Vagina (tissue), 2 donors: ENCODE data around the gene SRPX2. TPM values are rescaled to one million over a fixed set of nuclear protein-coding genes. Genes with fewer than 3 reads are reported as not detected.

Experiments
- DNase-seq, 2 donors: peaks; one replicate each; pipeline ENCODE4 v3.0.0-alpha.2; 2017; ENCODE audit errors: extremely low spot score in 2 of 2
- H3K27ac ChIP-seq: fragments of 200-600 bp; sonication (generic); one replicate; pipeline ENCODE4 v1.5.1; 2019
- H3K27me3 ChIP-seq: fragments of 200-600 bp; sonication (generic); one replicate; pipeline ENCODE4 v1.5.1; 2019
- H3K36me3 ChIP-seq, 2 donors: fragments of 200-600 bp; sonication (generic); one replicate each; pipeline ENCODE4 v1.5.1; 2017 to 2019
- H3K4me1 ChIP-seq: fragments of 200-600 bp; sonication (generic); one replicate; pipeline ENCODE4 v1.5.1; 2019
- H3K4me3 ChIP-seq, 2 donors: fragments of 200-600 bp; sonication (generic); 1 replicate in 1 of 2; 2 replicates in 1 of 2; pipeline ENCODE4 v1.5.1; 2016 to 2019
- H3K9me3 ChIP-seq: fragments of 200-600 bp; sonication (generic); one replicate; pipeline ENCODE4 v1.5.1; 2019
- POLR2A ChIP-seq, 2 donors: fragments of 450-650 bp; IDR thresholded peaks; one replicate each; pipeline ENCODE4 v1.6.1; 2017; ENCODE audit warnings: antibody characterized with exemption in 2 of 2, mild to moderate bottlenecking in 2 of 2, moderate library complexity in 2 of 2
- POLR2AphosphoS5 ChIP-seq, 2 donors: sonication (generic); formaldehyde crosslinking; IDR thresholded peaks; one replicate each; pipeline ENCODE4 v1.9.0; 2017; ENCODE audit warnings: antibody characterized with exemption in 2 of 2, mild to moderate bottlenecking in 2 of 2, low read depth in 1 of 2; ENCODE audit not compliant: insufficient read depth in 1 of 2
- intact Hi-C: fragments of 100-400 bp; cut with DNase I; formaldehyde crosslinking; loops from one replicate; pipeline ENCODE4 v1.15.1; 2023
- total RNA-seq: library from RNA; depleted of rRNA; stranded (reverse); fragments of >200 nt; gene quantifications from one replicate; pipeline ENCODE4 v1.2.3, GENCODE V29; 2016
- TF ChIP-seq, protein P1 (sequence below), 3 experiments: fragments of 450-650 bp in 2 of 3; fragments of 200-600 bp in 1 of 3; sonication (generic) in 1 of 3; IDR thresholded peaks; one replicate each; pipeline ENCODE4 v1.5.1; 2017 to 2019; ENCODE audit warnings: antibody characterized with exemption in 3 of 3, mild to moderate bottlenecking in 2 of 3, moderate library complexity in 2 of 3

The SRPX2 gene
- total RNA-seq, 1 donor from 2014 or later: 50.6 TPM

DNA sequence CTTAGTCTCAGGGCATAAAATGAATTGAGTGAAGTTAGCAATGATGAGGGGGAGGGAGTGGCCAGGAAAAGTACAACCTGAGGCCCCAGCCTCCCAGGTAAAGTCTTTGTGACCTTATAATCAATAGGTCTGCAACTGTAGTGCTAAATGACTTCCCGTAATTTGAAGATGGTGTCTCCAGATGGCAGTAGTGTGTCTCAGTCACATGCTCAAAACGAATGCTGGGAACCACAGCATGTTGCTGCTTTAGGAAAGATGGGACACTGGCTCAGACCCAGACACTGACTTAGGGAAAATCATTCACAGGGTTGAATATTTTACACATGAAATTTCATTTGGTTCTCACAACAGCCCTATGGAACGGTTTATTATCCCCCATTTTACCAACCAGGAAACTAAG is 10.3 kb downstream of the SRPX2 start:
- Histone ChIP-seq H3K4me3 (no peak overlapping the region), H3K27me3 (no peaks in the 10 kb centered on the region), H3K9me3 (no peaks in the 10 kb centered on the region), H3K36me3 (no peaks in the 10 kb centered on the region), H3K4me1 (peaks cover 9% of the 10 kb centered on the region), H3K27ac (no peak overlapping the region)
- TF ChIP-seq, protein P1, sequence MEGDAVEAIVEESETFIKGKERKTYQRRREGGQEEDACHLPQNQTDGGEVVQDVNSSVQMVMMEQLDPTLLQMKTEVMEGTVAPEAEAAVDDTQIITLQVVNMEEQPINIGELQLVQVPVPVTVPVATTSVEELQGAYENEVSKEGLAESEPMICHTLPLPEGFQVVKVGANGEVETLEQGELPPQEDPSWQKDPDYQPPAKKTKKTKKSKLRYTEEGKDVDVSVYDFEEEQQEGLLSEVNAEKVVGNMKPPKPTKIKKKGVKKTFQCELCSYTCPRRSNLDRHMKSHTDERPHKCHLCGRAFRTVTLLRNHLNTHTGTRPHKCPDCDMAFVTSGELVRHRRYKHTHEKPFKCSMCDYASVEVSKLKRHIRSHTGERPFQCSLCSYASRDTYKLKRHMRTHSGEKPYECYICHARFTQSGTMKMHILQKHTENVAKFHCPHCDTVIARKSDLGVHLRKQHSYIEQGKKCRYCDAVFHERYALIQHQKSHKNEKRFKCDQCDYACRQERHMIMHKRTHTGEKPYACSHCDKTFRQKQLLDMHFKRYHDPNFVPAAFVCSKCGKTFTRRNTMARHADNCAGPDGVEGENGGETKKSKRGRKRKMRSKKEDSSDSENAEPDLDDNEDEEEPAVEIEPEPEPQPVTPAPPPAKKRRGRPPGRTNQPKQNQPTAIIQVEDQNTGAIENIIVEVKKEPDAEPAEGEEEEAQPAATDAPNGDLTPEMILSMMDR (IDR thresholded peaks at IDR 0.05): no peak
- no peak for TF ChIP-seq POLR2A (IDR thresholded peaks at IDR 0.05)
- DNase-seq: no peak
- intact Hi-C loops: no loop called here

DNA sequence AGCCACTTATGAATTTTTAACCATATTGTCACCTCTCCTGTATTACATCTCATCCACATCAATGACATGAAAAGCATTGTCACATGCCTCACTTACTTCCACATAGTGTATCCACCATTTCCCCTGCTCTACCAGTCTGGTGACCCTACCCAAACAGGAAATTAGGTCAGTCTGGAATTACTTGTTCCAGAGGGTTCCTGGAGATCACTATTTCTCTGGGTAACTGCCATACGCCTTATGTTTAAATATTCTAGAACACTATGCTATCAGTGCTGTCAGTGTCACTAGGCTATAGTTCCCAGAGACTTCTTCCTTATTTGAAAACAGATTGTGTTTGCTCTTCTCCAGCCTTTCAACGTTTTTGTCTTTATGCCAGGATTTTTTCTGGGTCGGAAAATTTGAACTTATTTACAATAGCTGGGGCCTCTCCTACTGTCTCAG is 15.0 kb downstream of the SRPX2 start:
- Histone ChIP-seq H3K27me3 (no peaks in the 10 kb centered on the region), H3K27ac (no peak overlapping the region), H3K9me3 (no peaks in the 10 kb centered on the region), H3K4me3 (no peak overlapping the region), H3K4me1 (no peaks in the 10 kb centered on the region), H3K36me3 (no peaks in the 10 kb centered on the region)
- intact Hi-C loops: no loop called here
- peak in 1 of 2 donors; percentile 25 for DNase-seq
- TF ChIP-seq, protein P1 (IDR thresholded peaks at IDR 0.05): no peak
- no peak for TF ChIP-seq POLR2A (IDR thresholded peaks at IDR 0.05)
- TF ChIP-seq POLR2AphosphoS5 (IDR thresholded peaks at IDR 0.05; ENCODE audit: insufficient read depth in 1 of 2, low read depth in 1 of 2): no peak

DNA sequence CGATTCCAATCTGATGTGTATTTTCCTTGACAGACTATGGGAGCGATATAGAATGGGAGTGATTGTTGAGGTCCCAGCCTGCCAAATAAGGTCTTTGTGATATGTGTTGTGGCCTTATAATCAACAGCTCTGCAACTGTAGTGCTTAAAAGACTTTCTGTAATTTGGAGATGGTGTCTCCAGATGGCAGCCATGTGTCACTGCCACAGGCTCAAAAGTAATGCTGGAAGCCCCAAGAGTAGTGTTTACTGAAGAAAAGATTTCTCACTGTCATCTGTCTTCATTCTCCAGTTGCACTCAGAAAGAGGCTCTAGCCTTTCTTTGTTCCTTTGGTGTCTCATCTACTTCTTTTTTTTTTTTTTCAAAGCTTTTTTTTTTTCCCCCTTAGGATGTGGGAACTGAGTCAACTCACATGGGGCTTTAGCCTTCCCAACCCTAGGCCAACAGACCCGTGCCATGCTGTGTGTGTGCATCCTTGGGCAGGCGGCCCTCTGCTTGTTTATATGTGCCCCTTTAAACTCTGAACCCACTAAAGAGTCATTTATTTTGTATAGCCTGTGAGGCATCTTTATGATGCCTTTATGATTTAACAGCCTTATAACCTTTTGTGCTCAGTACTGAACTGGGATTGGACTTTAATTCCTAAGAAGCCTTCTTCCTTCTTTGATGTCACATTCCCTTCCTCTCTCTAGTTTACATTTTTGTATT is 15.6 kb downstream of the SRPX2 start:
- Histone ChIP-seq H3K27ac (no peak overlapping the region), H3K36me3 (no peaks in the 10 kb centered on the region), H3K9me3 (no peaks in the 10 kb centered on the region), H3K4me1 (no peaks in the 10 kb centered on the region), H3K4me3 (no peak overlapping the region), H3K27me3 (no peaks in the 10 kb centered on the region)
- TF ChIP-seq POLR2AphosphoS5 (IDR thresholded peaks at IDR 0.05; ENCODE audit: insufficient read depth in 1 of 2, low read depth in 1 of 2) (no peak), POLR2A (IDR thresholded peaks at IDR 0.05) (no peak)
- TF ChIP-seq, protein P1 (IDR thresholded peaks at IDR 0.05): no peak
- peak in 1 of 2 donors; percentile 20 for DNase-seq
- intact Hi-C loops: no loop called here

DNA sequence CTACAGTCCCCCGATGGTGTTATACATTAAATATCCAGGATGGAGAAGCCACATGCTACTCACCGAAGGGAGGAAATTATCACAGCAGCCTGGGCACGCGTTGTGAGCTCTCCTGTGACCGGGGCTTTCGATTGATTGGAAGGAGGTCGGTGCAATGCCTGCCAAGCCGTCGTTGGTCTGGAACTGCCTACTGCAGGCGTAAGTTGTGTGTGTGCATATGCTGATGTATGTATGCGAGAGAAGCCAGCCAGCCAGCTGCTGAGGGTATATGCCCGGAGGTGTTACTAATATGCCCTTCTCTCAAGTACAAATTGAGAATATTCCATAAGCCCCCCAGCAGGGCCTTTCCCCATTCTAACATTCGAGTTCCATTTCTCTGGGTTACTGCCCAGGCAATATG is 18.2 kb downstream of the SRPX2 start:
- no peaks in the 10 kb centered on the region for H3K36me3 ChIP-seq
- no peaks in the 10 kb centered on the region for H3K4me1 ChIP-seq
- DNase-seq: peak in 1 of 2 donors; percentile 77
- no peak overlapping the region for H3K4me3 ChIP-seq
- no peak overlapping the region for H3K27ac ChIP-seq
- H3K27me3 ChIP-seq: no peaks in the 10 kb centered on the region
- TF ChIP-seq POLR2AphosphoS5 (IDR thresholded peaks at IDR 0.05; ENCODE audit: insufficient read depth in 1 of 2, low read depth in 1 of 2) (no peak), POLR2A (IDR thresholded peaks at IDR 0.05) (no peak)
- TF ChIP-seq, protein P1 (IDR thresholded peaks at IDR 0.05): no peak
- no peaks in the 10 kb centered on the region for H3K9me3 ChIP-seq
- intact Hi-C loops: no loop called here

DNA sequence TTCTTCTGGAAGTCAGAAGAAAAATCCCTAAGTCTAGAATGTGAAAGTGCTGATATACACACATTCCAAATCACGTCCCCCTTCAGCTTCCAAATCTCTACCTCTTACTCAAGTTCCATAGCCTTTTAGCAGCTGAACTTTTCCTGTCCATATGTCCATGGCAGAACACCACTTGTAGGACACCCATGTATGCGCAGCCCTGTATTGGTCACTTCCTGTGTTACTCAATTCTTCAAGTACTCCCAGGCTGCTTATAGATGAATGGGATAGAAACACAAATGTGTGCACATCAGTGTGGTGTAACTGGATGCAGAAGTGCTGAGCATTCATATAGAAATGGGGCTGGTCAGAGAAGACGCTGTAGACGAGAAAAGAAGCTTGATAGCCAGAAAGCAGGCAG is 18.8 kb downstream of the SRPX2 start:
- intact Hi-C loops: no loop called here
- Histone ChIP-seq H3K4me1 (no peaks in the 10 kb centered on the region), H3K27me3 (no peaks in the 10 kb centered on the region), H3K27ac (no peak overlapping the region), H3K9me3 (no peaks in the 10 kb centered on the region), H3K36me3 (no peaks in the 10 kb centered on the region), H3K4me3 (no peak overlapping the region)
- TF ChIP-seq POLR2AphosphoS5 (IDR thresholded peaks at IDR 0.05; ENCODE audit: insufficient read depth in 1 of 2, low read depth in 1 of 2): no peak
- TF ChIP-seq, protein P1 (IDR thresholded peaks at IDR 0.05): no peak
- DNase-seq: peak in 1 of 2 donors; percentile 27
